HEK293 (cell line): Measurements from ENCODE around the gene ASTN2.

ENCODE experiments used
- CTCF ChIA-PET: fragments of 350-600 bp; formaldehyde crosslinking; extraction: SDS; loops from one replicate; lab custom pipeline; 2021; ENCODE audit warnings: antibody characterized with exemption; lab: Yijun Ruan, JAX
- POLR2A ChIA-PET: fragments of 300-600 bp; formaldehyde crosslinking; extraction: SDS; loops from one replicate; lab custom pipeline; 2020; ENCODE audit warnings: antibody characterized with exemption, inconsistent platforms; lab: Yijun Ruan, JAX
- H3K27ac ChIP-seq: fragments of 200-500 bp; sonication (Bioruptor generic); 2 replicates; pipeline ENCODE4 v1.5.1; 2014; ENCODE audit warnings: low read depth, low read length, control low read depth, inconsistent platforms; ENCODE audit errors: extremely low read depth
- H3K36me3 ChIP-seq, 2 experiments: fragments of 200-500 bp in 1 of 2; sonication (Bioruptor generic) in 1 of 2; 1 replicate in 1 of 2; 2 replicates in 1 of 2; pipeline ENCODE4 v1.5.1; 2014 to 2017; ENCODE audit warnings: inconsistent platforms in 2 of 2, low read length in 2 of 2; ENCODE audit not compliant: control insufficient read depth in 2 of 2, insufficient read depth in 1 of 2
- H3K4me1 ChIP-seq: fragments of 200-500 bp; sonication (Bioruptor generic); 2 replicates; pipeline ENCODE4 v1.5.1; 2014; ENCODE audit warnings: mild to moderate bottlenecking, low read length, inconsistent platforms; ENCODE audit not compliant: control insufficient read depth, insufficient read depth
- H3K4me3 ChIP-seq: 2 replicates; pipeline ENCODE4 v1.5.1; 2011; ENCODE audit warnings: low read depth, mild to moderate bottlenecking, control low read depth, low read length, moderate library complexity
- H3K9me3 ChIP-seq: fragments of 200-500 bp; sonication (Bioruptor generic); 2 replicates; pipeline ENCODE4 v1.5.1; 2014; ENCODE audit warnings: low read depth, low read length, inconsistent platforms; ENCODE audit not compliant: control insufficient read depth, insufficient read depth
- GFI1B ChIP-seq: fragments of 450-650 bp; formaldehyde crosslinking; IDR thresholded peaks from 2 replicates; pipeline ENCODE4 v1.5.1; 2016; ENCODE audit warnings: missing biosample characterization, missing genetic modification characterization
- MZF1 ChIP-seq: fragments of 450-650 bp; formaldehyde crosslinking; IDR thresholded peaks from 2 replicates; pipeline ENCODE4 v1.5.1; 2017; ENCODE audit warnings: missing biosample characterization, missing genetic modification characterization, borderline replicate concordance
- ZBTB20 ChIP-seq: fragments of 450-650 bp; formaldehyde crosslinking; IDR thresholded peaks from 2 replicates; pipeline ENCODE4 v1.5.1; 2016; ENCODE audit warnings: missing biosample characterization, missing genetic modification characterization
- ZBTB48 ChIP-seq: fragments of 450-650 bp; formaldehyde crosslinking; IDR thresholded peaks from 2 replicates; pipeline ENCODE4 v1.5.1; 2016; ENCODE audit warnings: missing biosample characterization, missing genetic modification characterization
- ZIC2 ChIP-seq: fragments of 450-650 bp; formaldehyde crosslinking; IDR thresholded peaks from 2 replicates; pipeline ENCODE4 v1.5.1; 2016; ENCODE audit warnings: missing biosample characterization, missing genetic modification characterization
- ZNF10 ChIP-seq: fragments of 450-650 bp; formaldehyde crosslinking; IDR thresholded peaks from 2 replicates; pipeline ENCODE4 v1.5.1; 2017; ENCODE audit warnings: missing biosample characterization, missing genetic modification characterization
- ZNF169 ChIP-seq: fragments of 450-650 bp; formaldehyde crosslinking; IDR thresholded peaks from 2 replicates; pipeline ENCODE4 v1.5.1; 2016; ENCODE audit warnings: missing biosample characterization, missing genetic modification characterization
- ZNF19 ChIP-seq: fragments of 450-650 bp; formaldehyde crosslinking; IDR thresholded peaks from 2 replicates; pipeline ENCODE4; 2016; ENCODE audit warnings: missing biosample characterization, missing genetic modification characterization, low read depth
- ZNF239 ChIP-seq: fragments of 450-650 bp; formaldehyde crosslinking; IDR thresholded peaks from 2 replicates; pipeline ENCODE4 v1.5.1; 2016; ENCODE audit warnings: missing biosample characterization, missing genetic modification characterization
- ZNF624 ChIP-seq: fragments of 450-650 bp; formaldehyde crosslinking; IDR thresholded peaks from 2 replicates; pipeline ENCODE4 v1.5.1; 2017; ENCODE audit warnings: missing biosample characterization, missing genetic modification characterization
- ZNF626 ChIP-seq: fragments of 450-650 bp; sonication (Bioruptor Pico); formaldehyde crosslinking; IDR thresholded peaks from 2 replicates; pipeline ENCODE4 v1.5.1; 2018; ENCODE audit warnings: missing biosample characterization, missing genetic modification characterization, inconsistent platforms
- ZNF701 ChIP-seq: fragments of 450-650 bp; formaldehyde crosslinking; IDR thresholded peaks from 2 replicates; pipeline ENCODE4 v1.5.1; 2016; ENCODE audit warnings: missing biosample characterization, missing genetic modification characterization
- ZNF776 ChIP-seq: fragments of 450-650 bp; formaldehyde crosslinking; IDR thresholded peaks from 2 replicates; pipeline ENCODE4 v1.5.0; 2017; ENCODE audit warnings: missing biosample characterization, missing genetic modification characterization, borderline replicate concordance
- ZNF777 ChIP-seq: fragments of 450-650 bp; formaldehyde crosslinking; IDR thresholded peaks from 2 replicates; pipeline ENCODE4 v1.5.1; 2017; ENCODE audit warnings: missing biosample characterization, missing genetic modification characterization, borderline replicate concordance
- TF ChIP-seq, protein P1 (sequence below): fragments of 450-650 bp; formaldehyde crosslinking; IDR thresholded peaks from 2 replicates; pipeline ENCODE4 v1.5.1; 2016; ENCODE audit warnings: missing biosample characterization, missing genetic modification characterization
- TF ChIP-seq, protein P2 (sequence below): fragments of 450-650 bp; formaldehyde crosslinking; IDR thresholded peaks from 2 replicates; pipeline ENCODE4 v1.5.0; 2017; ENCODE audit warnings: missing biosample characterization, missing genetic modification characterization, borderline replicate concordance
- TF ChIP-seq, protein P3 (sequence below): fragments of 450-650 bp; formaldehyde crosslinking; IDR thresholded peaks from 2 replicates; pipeline ENCODE4 v1.5.1; 2016; ENCODE audit warnings: missing biosample characterization, missing genetic modification characterization, low read depth
- TF ChIP-seq, protein P4 (sequence below): IDR thresholded peaks from 2 replicates; pipeline ENCODE4 v1.6.1; 2011; ENCODE audit warnings: mild to moderate bottlenecking, low read depth, low read length, borderline replicate concordance
- TF ChIP-seq, protein P5 (sequence below): fragments of 450-650 bp; formaldehyde crosslinking; IDR thresholded peaks from 2 replicates; pipeline ENCODE4 v1.5.1; 2016; ENCODE audit warnings: missing biosample characterization, missing genetic modification characterization

The ASTN2 gene

GRCh38 chr9:116753389-116753788 is 661.5 kb downstream of the ASTN2 start:
- TF ChIP-seq ZBTB20 (tag by site-specific recombination) (no peak), ZNF701 (tag by site-specific recombination) (no peak), ZBTB48 (no peak), ZNF624 (no peak), ZIC2 (tag by site-specific recombination) (no peak), ZNF776 (tag by site-specific recombination) (no peak)
- TF ChIP-seq, protein P1, sequence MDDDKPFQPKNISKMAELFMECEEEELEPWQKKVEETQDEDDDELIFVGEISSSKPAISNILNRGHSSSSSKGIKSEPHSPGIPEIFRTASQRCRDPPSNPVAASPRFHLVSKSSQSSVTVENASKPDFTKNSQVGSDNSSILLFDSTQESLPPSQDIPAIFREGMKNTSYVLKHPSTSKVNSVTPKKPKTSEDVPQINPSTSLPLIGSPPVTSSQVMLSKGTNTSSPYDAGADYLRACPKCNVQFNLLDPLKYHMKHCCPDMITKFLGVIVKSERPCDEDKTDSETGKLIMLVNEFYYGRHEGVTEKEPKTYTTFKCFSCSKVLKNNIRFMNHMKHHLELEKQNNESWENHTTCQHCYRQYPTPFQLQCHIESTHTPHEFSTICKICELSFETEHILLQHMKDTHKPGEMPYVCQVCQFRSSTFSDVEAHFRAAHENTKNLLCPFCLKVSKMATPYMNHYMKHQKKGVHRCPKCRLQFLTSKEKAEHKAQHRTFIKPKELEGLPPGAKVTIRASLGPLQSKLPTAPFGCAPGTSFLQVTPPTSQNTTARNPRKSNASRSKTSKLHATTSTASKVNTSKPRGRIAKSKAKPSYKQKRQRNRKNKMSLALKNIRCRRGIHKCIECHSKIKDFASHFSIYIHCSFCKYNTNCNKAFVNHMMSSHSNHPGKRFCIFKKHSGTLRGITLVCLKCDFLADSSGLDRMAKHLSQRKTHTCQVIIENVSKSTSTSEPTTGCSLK (tag by site-specific recombination) = no peak
- Histone ChIP-seq H3K4me1 (no peaks in the 10 kb centered on the region), H3K4me3 (no peak overlapping the region), H3K9me3 (no peaks in the 10 kb centered on the region), H3K36me3 (no peaks in the 10 kb centered on the region), H3K27ac (no peak overlapping the region)
- POLR2A ChIA-PET = no interaction called here
- CTCF ChIA-PET = interaction anchor here (0.7 to 1.9 kb wide), 2 partner anchors 17 to 107 kb away, joined by 3 to 8 read pairs; no protein-coding TSS in a partner anchor

GRCh38 chr9:116750510-116750909 is 664.3 kb downstream of the ASTN2 start:
- Histone ChIP-seq H3K27ac (no peak overlapping the region), H3K4me1 (no peaks in the 10 kb centered on the region), H3K4me3 (no peak overlapping the region), H3K36me3 (no peaks in the 10 kb centered on the region), H3K9me3 (no peaks in the 10 kb centered on the region)
- ChIA-PET CTCF (interaction anchor here (1.8 to 2.5 kb wide), 2 partner anchors 13 to 111 kb away, joined by 10 to 17 read pairs; no protein-coding TSS in a partner anchor), POLR2A (no interaction called here)
- no peak for TF ChIP-seq ZNF239 (tag by site-specific recombination)
- no peak for TF ChIP-seq ZNF626
- no peak for TF ChIP-seq ZNF10
- no peak for TF ChIP-seq ZNF777 (tag by site-specific recombination)

- Histone ChIP-seq H3K36me3 (no peaks in the 10 kb centered on the region), H3K27ac (no peak overlapping the region), H3K4me1 (no peaks in the 10 kb centered on the region), H3K9me3 (no peaks in the 10 kb centered on the region), H3K4me3 (no peak overlapping the region)
- POLR2A ChIA-PET = no interaction called here
- CTCF ChIA-PET = interaction anchor here (1.8 to 2.5 kb wide), 2 partner anchors 13 to 111 kb away, joined by 10 to 17 read pairs; no protein-coding TSS in a partner anchor
- TF ChIP-seq ZNF776 (tag by site-specific recombination) (no peak), ZNF626 (no peak), ZBTB20 (tag by site-specific recombination) (no peak), ZNF169 (tag by site-specific recombination) (no peak), ZNF19 (tag by site-specific recombination) (no peak), ZBTB48 (no peak), GFI1B (tag by site-specific recombination) (no peak), MZF1 (no peak)
- TF ChIP-seq, protein P2, sequence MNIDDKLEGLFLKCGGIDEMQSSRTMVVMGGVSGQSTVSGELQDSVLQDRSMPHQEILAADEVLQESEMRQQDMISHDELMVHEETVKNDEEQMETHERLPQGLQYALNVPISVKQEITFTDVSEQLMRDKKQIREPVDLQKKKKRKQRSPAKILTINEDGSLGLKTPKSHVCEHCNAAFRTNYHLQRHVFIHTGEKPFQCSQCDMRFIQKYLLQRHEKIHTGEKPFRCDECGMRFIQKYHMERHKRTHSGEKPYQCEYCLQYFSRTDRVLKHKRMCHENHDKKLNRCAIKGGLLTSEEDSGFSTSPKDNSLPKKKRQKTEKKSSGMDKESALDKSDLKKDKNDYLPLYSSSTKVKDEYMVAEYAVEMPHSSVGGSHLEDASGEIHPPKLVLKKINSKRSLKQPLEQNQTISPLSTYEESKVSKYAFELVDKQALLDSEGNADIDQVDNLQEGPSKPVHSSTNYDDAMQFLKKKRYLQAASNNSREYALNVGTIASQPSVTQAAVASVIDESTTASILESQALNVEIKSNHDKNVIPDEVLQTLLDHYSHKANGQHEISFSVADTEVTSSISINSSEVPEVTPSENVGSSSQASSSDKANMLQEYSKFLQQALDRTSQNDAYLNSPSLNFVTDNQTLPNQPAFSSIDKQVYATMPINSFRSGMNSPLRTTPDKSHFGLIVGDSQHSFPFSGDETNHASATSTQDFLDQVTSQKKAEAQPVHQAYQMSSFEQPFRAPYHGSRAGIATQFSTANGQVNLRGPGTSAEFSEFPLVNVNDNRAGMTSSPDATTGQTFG (tag by site-specific recombination) = no peak
- TF ChIP-seq, protein P3, sequence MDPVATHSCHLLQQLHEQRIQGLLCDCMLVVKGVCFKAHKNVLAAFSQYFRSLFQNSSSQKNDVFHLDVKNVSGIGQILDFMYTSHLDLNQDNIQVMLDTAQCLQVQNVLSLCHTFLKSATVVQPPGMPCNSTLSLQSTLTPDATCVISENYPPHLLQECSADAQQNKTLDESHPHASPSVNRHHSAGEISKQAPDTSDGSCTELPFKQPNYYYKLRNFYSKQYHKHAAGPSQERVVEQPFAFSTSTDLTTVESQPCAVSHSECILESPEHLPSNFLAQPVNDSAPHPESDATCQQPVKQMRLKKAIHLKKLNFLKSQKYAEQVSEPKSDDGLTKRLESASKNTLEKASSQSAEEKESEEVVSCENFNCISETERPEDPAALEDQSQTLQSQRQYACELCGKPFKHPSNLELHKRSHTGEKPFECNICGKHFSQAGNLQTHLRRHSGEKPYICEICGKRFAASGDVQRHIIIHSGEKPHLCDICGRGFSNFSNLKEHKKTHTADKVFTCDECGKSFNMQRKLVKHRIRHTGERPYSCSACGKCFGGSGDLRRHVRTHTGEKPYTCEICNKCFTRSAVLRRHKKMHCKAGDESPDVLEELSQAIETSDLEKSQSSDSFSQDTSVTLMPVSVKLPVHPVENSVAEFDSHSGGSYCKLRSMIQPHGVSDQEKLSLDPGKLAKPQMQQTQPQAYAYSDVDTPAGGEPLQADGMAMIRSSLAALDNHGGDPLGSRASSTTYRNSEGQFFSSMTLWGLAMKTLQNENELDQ (tag by site-specific recombination) = no peak
- TF ChIP-seq, protein P4, sequence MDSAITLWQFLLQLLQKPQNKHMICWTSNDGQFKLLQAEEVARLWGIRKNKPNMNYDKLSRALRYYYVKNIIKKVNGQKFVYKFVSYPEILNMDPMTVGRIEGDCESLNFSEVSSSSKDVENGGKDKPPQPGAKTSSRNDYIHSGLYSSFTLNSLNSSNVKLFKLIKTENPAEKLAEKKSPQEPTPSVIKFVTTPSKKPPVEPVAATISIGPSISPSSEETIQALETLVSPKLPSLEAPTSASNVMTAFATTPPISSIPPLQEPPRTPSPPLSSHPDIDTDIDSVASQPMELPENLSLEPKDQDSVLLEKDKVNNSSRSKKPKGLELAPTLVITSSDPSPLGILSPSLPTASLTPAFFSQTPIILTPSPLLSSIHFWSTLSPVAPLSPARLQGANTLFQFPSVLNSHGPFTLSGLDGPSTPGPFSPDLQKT = no peak
- TF ChIP-seq, protein P5, sequence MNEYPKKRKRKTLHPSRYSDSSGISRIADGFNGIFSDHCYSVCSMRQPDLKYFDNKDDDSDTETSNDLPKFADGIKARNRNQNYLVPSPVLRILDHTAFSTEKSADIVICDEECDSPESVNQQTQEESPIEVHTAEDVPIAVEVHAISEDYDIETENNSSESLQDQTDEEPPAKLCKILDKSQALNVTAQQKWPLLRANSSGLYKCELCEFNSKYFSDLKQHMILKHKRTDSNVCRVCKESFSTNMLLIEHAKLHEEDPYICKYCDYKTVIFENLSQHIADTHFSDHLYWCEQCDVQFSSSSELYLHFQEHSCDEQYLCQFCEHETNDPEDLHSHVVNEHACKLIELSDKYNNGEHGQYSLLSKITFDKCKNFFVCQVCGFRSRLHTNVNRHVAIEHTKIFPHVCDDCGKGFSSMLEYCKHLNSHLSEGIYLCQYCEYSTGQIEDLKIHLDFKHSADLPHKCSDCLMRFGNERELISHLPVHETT (tag by site-specific recombination) = no peak
Measured at GRCh38 chr9:116749772-116750171, 665.1 kb downstream of the ASTN2 start.
